Neutrophil (primary cell): ENCODE measurements around the gene TEKT1.

Source experiments
- H3K27ac ChIP-seq: fragments of 200-600 bp; sonication (generic); 2 replicates; pipeline ENCODE4 v1.5.1; 2016; ENCODE audit warnings: mild to moderate bottlenecking, moderate library complexity
- H3K27me3 ChIP-seq: fragments of 200-600 bp; sonication (generic); 2 replicates; pipeline ENCODE4 v1.6.0; 2016; ENCODE audit warnings: mild to moderate bottlenecking
- H3K36me3 ChIP-seq: fragments of 200-600 bp; sonication (generic); 2 replicates; pipeline ENCODE4 v1.5.1; 2017
- H3K4me1 ChIP-seq, 2 experiments: fragments of 200-600 bp in 1 of 2; sonication (generic) in 1 of 2; 1 replicate in 1 of 2; 2 replicates in 1 of 2; pipeline versions ENCODE4 v1.5.1 to v1.6.1; 2013 to 2016; ENCODE audit warnings: low read depth in 1 of 2, low read length in 1 of 2, mild to moderate bottlenecking in 1 of 2, moderate library complexity in 1 of 2; ENCODE audit not compliant: control insufficient read depth in 1 of 2, insufficient read depth in 1 of 2
- H3K4me3 ChIP-seq, 2 experiments: fragments of 200-600 bp in 1 of 2; sonication (generic) in 1 of 2; 1 replicate in 1 of 2; 2 replicates in 1 of 2; pipeline ENCODE4 v1.5.1; 2013 to 2016; ENCODE audit warnings: low read depth in 1 of 2, low read length in 1 of 2, mild to moderate bottlenecking in 1 of 2, moderate library complexity in 1 of 2
- H3K9me3 ChIP-seq: fragments of 200-600 bp; sonication (generic); 2 replicates; pipeline ENCODE4 v1.5.1; 2016
- CTCF ChIP-seq: fragments of 200-600 bp; sonication (generic); IDR thresholded peaks from 2 replicates; pipeline ENCODE4 v1.5.1; 2016; ENCODE audit warnings: antibody characterized with exemption

TEKT1 gene

GRCh38 chr17:6867849-6868248, 36.3 kb upstream of the TEKT1 start:
- Histone ChIP-seq H3K27ac (no peak overlapping the region), H3K36me3 (no peaks in the 10 kb centered on the region), H3K4me1 (peaks cover 7 to 11% of the 10 kb centered on the region in 2 experiments), H3K4me3 (no peak overlapping the region), H3K27me3 (peaks cover 30% of the 10 kb centered on the region), H3K9me3 (no peaks in the 10 kb centered on the region)
- no peak for TF ChIP-seq CTCF

GRCh38 chr17:6862825-6863224, 31.3 kb upstream of the TEKT1 start:
- H3K36me3 ChIP-seq, result no peaks in the 10 kb centered on the region
- no peak for TF ChIP-seq CTCF

GRCh38 chr17:6862122-6862521, 30.6 kb upstream of the TEKT1 start:
- Histone ChIP-seq H3K27me3 (peaks cover 27% of the 10 kb centered on the region), H3K36me3 (no peaks in the 10 kb centered on the region), H3K27ac (no peak overlapping the region), H3K4me3 (no peak overlapping the region), H3K4me1 (peaks cover 0 to under 1% of the 10 kb centered on the region in 2 experiments), H3K9me3 (no peaks in the 10 kb centered on the region)
- TF ChIP-seq CTCF, result no peak

More at GRCh38 chr17:6862825-6863224, 31.3 kb upstream of the TEKT1 start:
- H3K4me1 ChIP-seq, result peaks cover 4 to 7% of the 10 kb centered on the region in 2 experiments
- H3K9me3 ChIP-seq, result no peaks in the 10 kb centered on the region
- H3K4me3 ChIP-seq, result no peak overlapping the region
- H3K27ac ChIP-seq, result no peak overlapping the region
- H3K27me3 ChIP-seq, result peaks cover 27% of the 10 kb centered on the region

- Histone ChIP-seq H3K27ac (no peak overlapping the region), H3K4me1 (peaks cover 0 to 3% of the 10 kb centered on the region in 2 experiments), H3K4me3 (no peak overlapping the region), H3K36me3 (no peaks in the 10 kb centered on the region), H3K27me3 (peaks cover 13% of the 10 kb centered on the region), H3K9me3 (no peaks in the 10 kb centered on the region)
- TF ChIP-seq CTCF, result no peak
Measured at GRCh38 chr17:6857904-6858303, 26.4 kb upstream of the TEKT1 start.

DNA sequence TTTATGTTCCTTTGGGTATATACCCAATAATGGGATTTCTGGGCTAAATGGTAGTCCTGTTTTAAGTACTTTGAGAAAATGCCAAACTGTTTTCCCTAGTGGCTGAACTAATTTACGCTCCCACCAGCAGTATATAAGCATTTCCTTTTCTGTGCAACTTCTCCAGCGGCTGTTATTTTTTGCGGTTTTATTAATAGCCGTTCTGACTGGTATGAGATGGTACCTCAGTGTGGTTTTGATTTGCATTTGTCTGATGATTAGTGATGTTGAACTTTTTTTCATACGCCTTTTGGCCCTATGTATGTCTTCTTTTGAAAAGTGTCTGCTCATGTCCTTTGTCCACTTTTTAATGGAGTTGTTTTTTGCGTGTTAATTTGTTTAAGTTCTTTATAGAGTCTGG, 25.8 kb upstream of the TEKT1 start:
- Histone ChIP-seq H3K4me1 (peaks cover 0 to 3% of the 10 kb centered on the region in 2 experiments), H3K9me3 (no peaks in the 10 kb centered on the region), H3K4me3 (no peak overlapping the region), H3K36me3 (no peaks in the 10 kb centered on the region), H3K27ac (no peak overlapping the region), H3K27me3 (peaks cover 13% of the 10 kb centered on the region)
- TF ChIP-seq CTCF, result no peak

GRCh38 chr17:6856051-6856450, 24.5 kb upstream of the TEKT1 start:
- H3K4me1 ChIP-seq, result peaks cover 0 to 3% of the 10 kb centered on the region in 2 experiments
- peaks cover 13% of the 10 kb centered on the region for H3K27me3 ChIP-seq
- H3K36me3 ChIP-seq, result no peaks in the 10 kb centered on the region
- no peak overlapping the region for H3K4me3 ChIP-seq
- TF ChIP-seq CTCF, result no peak
- no peak overlapping the region for H3K27ac ChIP-seq
- H3K9me3 ChIP-seq, result no peaks in the 10 kb centered on the region
